Left cardiac atrium (tissue), 4 donors: ENCODE measurements around the gene MEI4. TPM values are rescaled to one million over a fixed set of nuclear protein-coding genes. Genes with fewer than 3 reads are reported as not detected.

Source experiments
- ATAC-seq, 2 donors: fragments of 200-7000 bp; cut with Tn5 transposase; one replicate each; pipeline ENCODE4 v1.9.1; 2020; ENCODE audit warnings: mild to moderate bottlenecking in 2 of 2, moderate library complexity in 2 of 2
- DNase-seq: peaks from one replicate; pipeline ENCODE4 v3.0.0-alpha.2; 2020
- intact Hi-C, 2 donors: fragments of 100-400 bp; cut with DNase I; formaldehyde crosslinking; loops; one replicate each; pipeline versions ENCODE4 v1.14.1 to v1.15.1; 2022 to 2023
- total RNA-seq, 2 donors: library from RNA; stranded (reverse); fragmentation: NEBNext Ultra II Directional; extraction: Animal tissue kit (Norgen Biotek cat#: 25700); gene quantifications; one replicate each; pipeline ENCODE4 v1.2.1, GENCODE V29; 2021
- donor health status: DM: no; HTN: yes; CAD: no.
- donor health status: DM: no; HTN: yes; CAD: no; lungs with severe emphysema.
- donor health status: DM: yes; HTN: yes; CAD: no.
- donor health status: Dilated cardiomyopathy.

The MEI4 gene
- total RNA-seq, 2 donors from 2014 or later, result 0.84 to 0.85 TPM

DNA sequence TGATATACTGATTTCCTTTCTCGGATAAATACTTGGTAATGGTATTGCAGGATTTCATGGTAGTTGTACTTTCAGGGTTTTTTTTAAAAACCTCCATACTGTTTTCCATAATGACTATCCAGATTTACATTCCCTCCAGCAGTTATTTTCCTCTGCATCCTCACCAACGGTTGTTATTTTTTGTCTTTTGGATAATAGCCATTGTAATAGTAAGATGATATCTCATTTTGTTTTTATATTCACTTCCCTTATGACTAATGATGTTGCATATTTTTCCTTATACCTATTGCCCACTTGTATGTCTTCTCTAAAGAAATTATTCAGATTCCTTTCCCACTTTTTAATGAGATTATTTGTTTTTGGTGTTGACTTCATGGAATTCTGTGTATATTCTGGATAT is 231.0 kb downstream of the MEI4 start:
- intact Hi-C loops, result no loop called here
- ATAC-seq, result no peak

DNA sequence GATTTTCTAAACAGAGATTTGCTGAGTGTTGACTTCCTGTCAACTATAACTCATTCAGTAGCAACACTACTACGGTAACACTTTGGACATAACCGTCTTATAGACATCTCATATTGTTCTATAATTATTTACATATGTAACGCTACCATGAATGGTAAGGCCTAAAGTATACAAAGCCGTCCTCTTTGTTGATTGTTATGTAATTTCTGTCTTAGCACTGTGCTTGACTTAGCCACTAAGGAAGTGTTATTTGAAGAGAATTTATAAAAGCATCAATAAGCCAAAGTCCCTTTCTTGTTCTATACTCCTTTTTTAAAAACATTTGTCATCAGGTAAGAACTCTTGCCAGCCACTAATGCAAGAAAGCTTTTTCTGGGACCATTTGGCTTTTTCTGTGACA is 240.6 kb downstream of the MEI4 start:
- no peak for ATAC-seq

More for the DNA sequence above, 231.0 kb downstream of the MEI4 start:
- DNase-seq, result no peak

DNA sequence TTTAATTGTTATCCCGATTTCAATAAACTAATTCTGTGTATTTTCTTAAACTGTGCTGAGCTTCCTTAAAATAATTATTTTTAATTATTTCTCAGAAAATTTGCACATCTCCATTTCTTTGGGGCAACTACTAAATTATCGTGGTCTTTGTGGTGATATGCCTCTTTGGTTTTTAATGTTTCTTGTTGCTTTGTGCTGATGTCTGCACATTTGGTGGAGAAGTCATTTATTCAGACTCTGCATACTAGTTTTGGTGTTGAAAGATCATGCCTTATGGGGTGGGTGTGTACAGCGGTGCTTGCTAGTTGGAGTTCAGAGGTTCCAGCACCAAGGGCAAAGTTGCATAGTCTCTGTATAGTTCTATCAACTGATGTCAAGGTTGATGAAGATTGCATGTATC is 253.2 kb downstream of the MEI4 start:
- no peak for ATAC-seq
- intact Hi-C loops, result no loop called here
- no peak for DNase-seq

More for the DNA sequence above, 240.6 kb downstream of the MEI4 start:
- intact Hi-C loops, result no loop called here
- DNase-seq, result no peak

DNA sequence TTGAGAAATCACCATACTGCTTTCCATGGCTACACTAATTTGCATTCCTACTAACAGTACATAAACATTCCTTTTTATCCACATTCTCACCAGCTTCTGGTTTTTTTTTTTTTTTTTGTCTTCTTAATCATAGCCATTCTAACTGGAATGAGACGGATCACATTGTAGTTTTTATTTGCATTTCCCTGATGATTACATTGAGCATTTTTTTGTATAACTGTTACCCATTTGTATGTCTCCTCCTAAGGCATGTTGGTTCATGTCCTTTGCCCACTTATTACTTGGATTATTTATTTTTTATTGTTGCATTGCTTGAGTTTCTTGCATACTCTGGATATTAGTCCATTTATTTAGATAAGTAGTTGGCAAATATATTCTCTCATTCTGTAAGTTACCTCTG is 258.0 kb downstream of the MEI4 start:
- intact Hi-C loops, result no loop called here
- ATAC-seq, result no peak
- DNase-seq, result no peak

DNA sequence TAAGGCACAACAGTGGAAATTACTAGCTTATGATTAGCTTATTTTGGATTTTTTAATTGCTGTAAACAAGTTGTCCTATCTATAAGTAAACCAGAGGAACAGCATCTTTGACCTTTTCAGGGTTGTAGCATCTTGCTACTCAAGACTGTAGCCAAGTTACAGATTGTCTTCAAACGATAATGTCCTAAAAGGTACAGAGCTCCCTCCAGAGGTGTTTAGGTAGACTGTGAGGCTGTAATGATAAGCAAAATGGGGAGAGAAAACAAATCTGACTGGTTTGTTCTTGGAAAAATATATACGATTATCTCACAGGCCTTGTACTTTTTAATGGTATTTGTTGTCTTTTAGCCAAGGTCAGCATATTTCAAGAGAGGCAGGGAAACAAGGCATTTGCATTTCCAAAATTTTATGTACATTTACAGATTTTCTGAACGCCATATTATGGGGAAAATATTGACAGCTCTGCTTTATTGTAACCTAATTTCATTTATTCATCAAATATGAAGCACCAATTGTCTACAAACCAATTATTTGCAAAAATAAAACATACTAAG is 273.4 kb downstream of the MEI4 start:
- ATAC-seq, result no peak
- intact Hi-C loops, result no loop called here
- DNase-seq, result no peak

DNA sequence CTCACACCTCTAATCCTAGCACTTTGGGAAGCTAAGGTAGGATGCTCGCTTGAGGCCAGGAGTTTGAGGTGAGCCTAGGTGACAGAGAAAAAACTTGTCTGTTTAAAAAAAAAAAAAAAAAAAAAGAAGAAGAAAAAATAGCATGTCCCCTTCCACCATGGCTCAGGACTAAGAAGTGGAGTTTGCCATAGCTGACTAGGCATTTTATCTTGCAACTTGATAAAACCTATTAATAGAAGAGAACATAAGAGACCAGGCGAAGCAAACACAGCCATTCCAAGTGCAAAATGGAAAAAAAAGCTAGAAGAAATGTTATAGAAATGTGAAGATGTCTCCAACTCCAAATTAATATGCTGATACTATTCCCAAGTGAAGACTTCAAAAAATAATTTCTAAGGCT is 277.5 kb downstream of the MEI4 start:
- ATAC-seq, result no peak
- DNase-seq, result no peak
- intact Hi-C loops, result no loop called here

DNA sequence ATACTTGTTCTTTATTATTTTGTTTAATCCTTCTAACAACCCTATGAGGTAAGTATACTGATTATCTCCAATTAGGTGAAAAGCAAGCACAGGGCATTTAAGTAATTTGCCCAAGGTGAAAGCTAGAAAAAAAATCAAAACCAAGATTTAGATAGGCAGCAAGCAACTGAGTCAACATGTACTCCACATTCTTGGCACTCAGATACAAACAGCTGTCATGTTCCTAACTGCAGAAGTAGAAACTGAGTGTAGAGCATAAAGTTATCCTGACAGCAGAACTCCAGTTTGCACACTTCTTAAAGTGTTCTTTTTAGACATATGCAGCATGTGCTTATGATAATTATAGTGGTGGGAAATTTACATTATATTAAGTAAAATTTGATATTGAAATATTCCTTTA is 278.1 kb downstream of the MEI4 start:
- intact Hi-C loops, result no loop called here
- DNase-seq (no peak), ATAC-seq (no peak)

DNA sequence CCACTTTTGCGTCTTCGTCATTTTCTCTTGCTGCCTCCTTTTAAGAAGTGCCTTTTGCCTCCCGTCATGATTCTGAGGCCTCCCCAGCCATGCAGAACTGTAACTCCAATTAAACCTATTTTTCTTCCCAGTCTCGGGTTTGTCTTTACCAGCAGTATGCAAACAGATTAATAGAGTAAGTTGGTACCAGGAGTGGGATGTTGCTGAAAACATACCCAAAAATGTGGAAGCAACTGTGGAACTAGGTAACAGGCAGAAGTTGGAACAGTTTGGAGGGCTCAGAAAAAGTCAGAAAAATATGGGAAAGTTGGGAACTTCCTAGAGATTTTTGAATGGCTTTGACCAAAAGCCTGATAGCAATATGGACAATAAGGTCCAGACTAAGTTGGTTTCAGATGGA is 309.2 kb downstream of the MEI4 start:
- DNase-seq (no peak), ATAC-seq (no peak)
- intact Hi-C loops, result no loop called here

DNA sequence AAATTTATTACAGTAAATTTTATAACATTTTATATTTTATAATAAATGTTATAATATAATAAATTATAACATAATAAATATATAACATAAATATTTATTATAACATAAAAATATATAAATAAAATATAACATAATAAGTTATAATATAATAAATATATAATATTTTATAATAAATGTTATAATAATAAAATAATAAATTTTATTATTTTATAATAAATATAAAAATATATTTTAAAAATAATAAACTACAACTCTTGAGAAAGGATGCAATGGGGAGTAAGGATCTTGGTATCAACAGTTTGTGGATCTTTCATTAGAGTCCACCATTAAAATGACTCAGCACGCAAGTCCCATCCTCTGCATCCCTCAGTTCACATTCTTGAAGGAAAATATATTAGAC is 312.6 kb downstream of the MEI4 start:
- intact Hi-C loops, result no loop called here
- no peak for ATAC-seq
- DNase-seq, result no peak

DNA sequence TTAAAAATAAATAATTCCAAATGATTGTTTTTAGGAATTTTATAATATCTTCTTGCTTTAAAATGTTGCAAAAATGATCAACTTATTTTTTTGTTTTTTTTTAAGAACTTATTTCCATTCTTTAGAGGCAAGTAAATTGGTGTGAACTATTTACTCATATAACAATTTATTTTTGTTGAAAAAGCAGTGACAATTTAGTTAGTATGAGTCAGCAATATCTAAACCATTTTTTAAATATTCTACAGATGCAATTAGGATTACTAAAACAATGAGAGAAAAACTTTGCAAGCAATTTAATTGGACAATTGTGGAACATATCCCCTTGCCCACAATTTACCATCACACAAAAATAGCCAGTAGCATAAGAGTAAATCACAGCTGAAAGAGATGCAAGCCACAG is 319.5 kb downstream of the MEI4 start:
- DNase-seq, result no peak
- no peak for ATAC-seq
- intact Hi-C loops, result no loop called here

Other genes with a start within 250 kb of the MEI4 start
- not detected for gene HTR1B, start 189.5 kb upstream of the MEI4 start, total RNA-seq